ELF-1 (cell line): ENCODE data around the gene LRRC41.
"Not testable (repeated sequence)": the region's sequence is repeated elsewhere in the genome, so short reads cannot be mapped to it uniquely, and the experiment has no call there.

Experiments used
- DNase-seq: peaks from one replicate; pipeline ENCODE4 v3.0.0-alpha.2; 2016; ENCODE audit warnings: low read depth, low spot score

The LRRC41 gene

GRCh38 chr1:46285730-46286477 lies 17.5 kb downstream of the LRRC41 start:
- peak; percentile 94 for DNase-seq

DNA sequence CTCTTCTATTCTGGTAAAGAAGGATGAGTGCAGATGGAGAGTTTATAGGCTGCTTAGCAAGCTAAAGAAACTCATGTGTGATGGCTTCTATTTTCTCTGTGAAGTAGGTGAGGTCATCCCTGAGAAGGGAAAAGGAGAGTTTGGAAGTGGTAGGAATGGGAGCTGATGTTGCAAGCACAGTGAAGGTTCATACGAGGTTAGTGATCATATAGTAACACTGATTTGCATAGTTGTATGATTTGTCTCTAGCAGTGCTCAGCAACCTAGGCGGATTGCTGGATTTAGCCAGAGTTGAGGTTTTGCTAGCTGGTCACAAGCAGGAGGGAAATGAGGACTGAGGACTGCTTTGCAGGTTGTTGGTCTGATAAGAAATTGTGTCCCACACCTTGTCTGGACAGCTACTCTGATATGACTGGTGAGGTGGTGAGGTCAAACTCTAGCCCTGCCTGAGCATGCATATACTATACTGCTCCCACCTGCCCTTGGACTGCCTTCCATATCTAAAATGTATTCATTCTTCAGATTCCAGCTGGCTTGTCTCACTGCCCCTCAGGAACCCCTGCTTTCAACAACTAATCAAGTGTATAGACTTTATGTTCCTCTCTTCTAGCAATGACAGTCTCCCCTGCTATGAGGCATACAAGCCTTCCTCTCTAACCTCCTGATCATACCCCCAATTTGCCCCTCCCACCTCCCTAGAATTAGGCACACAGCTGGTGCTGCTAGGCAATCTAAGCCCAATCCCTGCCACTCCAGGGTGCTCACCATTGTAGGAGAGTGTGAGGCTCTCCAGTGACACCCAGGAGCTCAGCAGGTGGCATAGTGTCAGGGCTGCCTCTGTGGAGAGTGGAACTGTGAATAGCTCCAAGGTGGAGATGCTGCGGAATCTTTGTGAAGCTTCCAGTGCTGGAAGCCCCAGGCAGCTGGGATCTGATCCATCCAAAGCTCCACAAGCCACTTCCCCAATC lies 18.5 kb downstream of the LRRC41 start:
- no peak for DNase-seq

- no peak for DNase-seq
These were observed 19.4 kb downstream of the LRRC41 start for GRCh38 chr1:46284058-46284457.

DNA sequence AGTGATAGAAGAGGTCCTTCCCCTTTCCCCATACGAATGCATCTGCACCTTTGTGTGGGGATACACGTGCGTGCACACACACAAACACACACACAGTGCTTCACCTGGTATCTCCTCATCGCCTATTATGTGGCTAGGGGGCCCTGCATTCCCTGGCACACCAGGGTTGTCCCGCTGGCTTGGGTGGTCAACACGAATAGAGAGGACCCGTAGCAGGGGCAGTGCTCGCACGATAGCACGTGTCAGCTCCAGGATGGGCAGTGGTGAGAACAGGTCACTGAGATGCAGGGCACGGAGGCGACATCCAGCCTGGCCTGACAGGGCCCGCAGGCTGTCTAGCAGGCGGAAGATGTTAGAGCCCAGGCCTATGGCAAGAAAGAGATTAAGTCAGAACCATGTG lies 22.4 kb downstream of the LRRC41 start:
- no peak for DNase-seq

DNA sequence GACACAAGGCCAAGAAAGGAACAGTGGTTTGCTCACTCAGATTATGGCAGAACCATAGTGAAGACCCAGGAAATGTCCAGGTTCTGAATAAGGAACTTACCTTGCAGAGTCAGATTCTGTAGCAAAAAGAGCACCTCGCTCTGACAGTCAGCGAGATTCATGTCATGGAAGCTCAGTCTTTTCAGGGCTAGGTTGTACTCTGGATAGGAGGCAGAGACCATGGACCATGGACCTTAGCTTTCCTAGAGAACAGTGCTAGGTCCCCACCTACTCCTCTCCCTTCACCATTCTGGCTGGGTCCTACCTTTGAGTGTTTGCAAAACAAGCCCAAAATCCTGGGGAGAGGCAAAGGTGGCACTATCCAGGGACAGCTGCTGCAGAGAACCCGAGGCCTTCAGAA lies 23.3 kb downstream of the LRRC41 start:
- no peak for DNase-seq

GRCh38 chr1:46278807-46279206 lies 24.6 kb downstream of the LRRC41 start:
- DNase-seq = no peak

GRCh38 chr1:46277658-46278373 lies 25.6 kb downstream of the LRRC41 start:
- no peak for DNase-seq

DNA sequence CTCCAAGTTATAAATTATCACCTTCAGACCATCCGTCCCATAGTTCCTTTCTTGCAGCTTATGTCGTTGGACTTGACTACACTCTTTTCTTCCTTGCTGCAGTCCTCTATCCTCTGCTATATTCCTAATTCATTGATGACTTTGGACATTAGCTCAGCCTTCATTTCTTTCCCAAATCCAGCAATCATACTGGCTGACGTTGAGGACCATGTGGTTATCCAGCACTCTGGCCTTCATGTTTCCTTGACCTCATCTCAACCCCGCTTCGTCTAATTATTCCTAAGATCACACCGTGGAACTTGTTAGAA lies 28.4 kb downstream of the LRRC41 start:
- no peak for DNase-seq

DNA sequence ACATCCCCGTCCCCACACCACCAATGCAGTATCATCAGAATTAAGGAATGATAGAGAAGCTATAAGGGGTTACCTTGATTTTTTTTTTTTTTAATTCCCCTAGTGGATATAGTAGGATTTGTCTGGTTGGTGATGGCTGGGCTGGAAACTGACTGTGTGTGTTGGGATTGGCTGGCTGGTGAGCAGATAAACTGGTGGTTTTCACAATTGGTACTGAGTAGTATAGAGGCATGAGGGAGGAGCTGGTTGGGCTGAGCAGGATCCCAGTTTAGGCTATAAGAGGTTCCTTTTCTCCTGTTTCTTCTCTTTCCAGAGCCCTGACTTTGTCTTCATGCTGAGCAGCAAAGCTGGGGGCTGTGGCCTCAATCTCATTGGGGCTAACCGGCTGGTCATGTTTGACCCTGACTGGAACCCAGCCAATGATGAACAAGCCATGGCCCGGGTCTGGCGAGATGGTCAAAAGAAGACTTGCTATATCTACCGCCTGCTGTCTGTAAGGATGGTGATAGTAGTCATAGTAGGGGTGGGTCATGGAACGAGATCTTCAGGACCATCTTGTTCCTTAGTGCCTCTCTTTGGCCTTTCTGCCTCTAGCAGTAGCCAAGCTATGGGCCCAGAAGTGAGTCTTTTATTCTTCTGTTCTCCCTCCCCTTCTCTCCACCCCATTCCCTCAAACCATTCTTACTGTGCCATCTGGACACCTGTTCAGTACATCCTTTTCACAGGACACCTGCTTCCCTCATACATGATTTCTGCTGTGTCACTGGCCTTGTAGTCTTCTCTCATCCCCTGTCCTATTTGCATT lies 29.0 kb downstream of the LRRC41 start:
- no peak for DNase-seq

- no peak for DNase-seq
These were observed 34.8 kb downstream of the LRRC41 start for GRCh38 chr1:46268578-46268977.

- DNase-seq = peak; percentile 85
These were observed 40.3 kb downstream of the LRRC41 start for GRCh38 chr1:46263146-46263545.

DNA sequence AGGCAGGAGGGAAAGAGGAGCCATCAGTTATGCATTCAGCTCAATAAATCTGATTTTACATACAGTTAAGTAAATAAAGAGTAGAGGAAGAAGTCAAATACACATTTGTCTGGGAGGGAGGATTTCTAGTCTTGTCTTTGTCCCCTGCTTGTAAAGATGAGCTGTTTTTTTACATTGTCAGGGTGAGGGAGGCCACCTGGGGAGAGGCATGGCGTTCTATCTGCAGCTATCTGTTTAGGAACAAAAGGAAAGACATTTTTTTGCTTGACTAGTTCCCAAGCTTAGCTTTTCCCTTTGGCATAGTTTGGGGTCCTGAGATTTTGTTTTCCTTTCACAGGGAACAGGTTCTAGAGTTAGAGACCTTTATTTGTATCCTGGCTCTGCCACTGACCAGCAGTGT lies 40.9 kb downstream of the LRRC41 start:
- DNase-seq = no peak

GRCh38 chr1:46256523-46256922 lies 46.9 kb downstream of the LRRC41 start:
- DNase-seq = no peak

GRCh38 chr1:46254668-46255067 lies 48.7 kb downstream of the LRRC41 start:
- no peak for DNase-seq

DNA sequence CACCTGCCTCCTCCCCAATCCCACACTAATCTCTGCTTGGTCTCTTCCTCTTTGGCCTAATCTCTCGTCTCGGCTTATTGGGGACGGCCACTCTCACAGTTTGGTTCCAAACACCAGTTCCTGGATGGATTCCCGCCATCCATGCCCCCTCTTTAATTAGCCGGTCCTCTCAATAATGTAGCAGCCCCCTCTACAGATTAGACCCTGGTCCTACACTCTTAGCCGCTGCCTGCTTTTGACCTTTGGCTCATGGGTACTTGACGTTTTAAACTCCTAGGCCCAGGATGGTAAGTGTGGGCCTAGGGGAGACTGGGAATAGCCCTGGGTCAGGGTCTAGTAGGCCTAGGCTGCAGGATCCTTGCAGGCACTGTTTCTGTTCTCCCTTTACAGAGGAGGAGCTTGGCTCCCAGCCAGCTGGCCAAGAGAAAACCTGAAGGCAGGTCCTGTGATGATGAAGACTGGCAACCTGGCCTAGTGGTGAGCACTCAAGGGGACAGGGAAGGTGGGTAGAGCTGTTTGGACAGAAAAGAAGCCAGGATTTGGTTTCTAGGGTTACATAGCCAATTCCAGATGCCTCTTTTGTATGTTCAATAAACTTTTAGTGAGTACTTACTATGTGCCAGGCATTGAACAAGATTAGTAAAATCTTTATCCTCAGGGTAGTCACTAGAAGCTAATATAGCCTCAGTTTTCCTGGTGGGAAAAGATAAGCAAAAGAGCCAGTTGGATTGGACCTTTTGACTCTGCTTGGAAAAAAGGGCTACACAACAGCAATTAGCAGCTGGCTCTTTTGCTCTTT lies 55.1 kb downstream of the LRRC41 start:
- peak; percentile 65 for DNase-seq

GRCh38 chr1:46247436-46248121 lies 55.8 kb downstream of the LRRC41 start, which contains the start of gene RAD54L:
RAD54L (plus strand) TSS chr1:46247763; CDS start chr1:46248406, 643 bp downstream.
- DNase-seq = peak; percentile 99

DNA sequence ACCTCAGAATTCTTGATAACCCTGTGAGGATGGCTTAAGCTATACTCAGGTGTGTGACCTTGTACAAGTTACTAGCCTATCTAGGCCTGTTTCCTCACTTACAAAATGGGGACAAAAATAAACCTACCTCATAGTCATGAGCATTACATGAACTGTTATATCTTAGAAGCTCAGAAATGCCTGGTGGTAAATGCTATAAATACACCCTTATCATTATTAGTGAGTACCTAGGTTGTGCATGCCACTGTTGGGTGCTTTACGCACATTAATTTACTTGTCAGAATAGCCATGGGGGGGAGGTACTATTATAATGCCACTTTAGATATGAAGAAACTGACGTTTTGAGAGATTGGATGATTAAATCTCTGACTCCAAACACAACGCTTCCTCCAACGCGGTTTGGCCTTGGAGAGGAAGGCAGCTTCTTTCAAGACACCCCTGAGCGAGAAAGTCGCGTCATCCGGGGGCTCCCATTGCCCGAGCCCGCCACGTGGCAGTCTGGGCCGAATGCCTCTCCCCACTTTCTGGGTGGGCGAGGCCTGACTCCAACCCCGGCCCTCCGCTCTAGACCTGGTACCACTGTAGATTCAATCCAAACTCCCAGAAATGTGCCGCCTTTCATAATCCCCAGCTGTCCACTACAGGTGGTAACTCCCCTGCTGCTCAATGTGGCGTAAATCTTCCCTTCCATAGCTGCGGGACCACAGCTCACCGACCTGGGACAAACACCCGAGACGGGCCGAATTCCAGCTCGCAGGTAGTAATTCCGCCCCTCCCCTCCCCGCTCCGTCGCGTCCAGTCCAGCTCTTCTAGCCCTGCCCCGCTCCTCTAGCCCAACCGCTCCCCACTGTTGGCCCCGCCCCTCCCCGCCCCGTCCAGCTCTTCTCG lies 56.6 kb downstream of the LRRC41 start:
- peak; percentile 86 for DNase-seq

DNA sequence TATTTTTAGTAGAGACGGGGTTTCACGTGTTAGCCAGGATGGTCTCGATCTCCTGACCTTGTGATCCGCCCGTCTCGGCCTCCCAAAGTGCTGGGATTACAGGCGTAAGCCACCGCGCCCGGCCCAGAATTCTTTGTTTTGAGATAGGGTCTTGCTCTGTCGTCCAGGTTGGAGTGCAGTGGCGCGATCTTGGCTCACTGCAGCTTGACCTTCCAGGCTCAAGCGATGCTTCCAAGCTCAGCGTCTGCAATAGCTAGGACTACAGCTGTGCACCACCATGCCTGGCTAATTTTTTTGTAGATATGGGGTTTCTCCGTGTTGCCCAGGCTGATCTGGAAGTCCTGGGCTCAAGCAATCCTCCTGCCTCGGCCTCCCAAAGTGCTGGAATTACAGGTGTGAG lies 57.3 kb downstream of the LRRC41 start:
- not testable (repeated sequence) for DNase-seq
